SK-N-SH treated with all-trans-retinoic acid at 6 μM for 48 hours (cell line): ENCODE measurements around the gene MYL4.
A peak's percentile ranks its signal among the peaks of the same experiment; 100 is the strongest.

ENCODE experiments used
- ATAC-seq: fragments of 200-7000 bp; cut with Tn5 transposase; 3 replicates; pipeline ENCODE4 v1.9.1; 2020; ENCODE audit warnings: mild to moderate bottlenecking, moderate library complexity
- ARNTL ChIP-seq: fragments of 450-650 bp; formaldehyde crosslinking; IDR thresholded peaks from 2 replicates; pipeline ENCODE4 v1.5.0; 2020; ENCODE audit warnings: low read depth, mild to moderate bottlenecking, moderate library complexity, borderline replicate concordance
- BACH2 ChIP-seq: fragments of 250-450 bp; sonication (Bioruptor Pico); IDR thresholded peaks from 2 replicates; pipeline ENCODE4 v1.9.0; 2021; ENCODE audit warnings: mild to moderate bottlenecking, borderline replicate concordance
- CREB5 ChIP-seq: fragments of 250-450 bp; sonication (Bioruptor Pico); IDR thresholded peaks from 2 replicates; pipeline ENCODE4 v1.5.1; 2020; ENCODE audit warnings: low read depth, mild to moderate bottlenecking, moderate library complexity
- CSDC2 ChIP-seq: fragments of 250-450 bp; sonication (Bioruptor Pico); IDR thresholded peaks from 2 replicates; pipeline ENCODE4 v1.5.0; 2020; ENCODE audit warnings: mild to moderate bottlenecking, moderate library complexity
- CSRNP3 ChIP-seq: fragments of 250-450 bp; sonication (Bioruptor Pico); IDR thresholded peaks from 2 replicates; pipeline ENCODE4 v1.5.1; 2021; ENCODE audit warnings: mild to moderate bottlenecking, moderate library complexity
- ESRRG ChIP-seq: fragments of 250-450 bp; sonication (Bioruptor Pico); IDR thresholded peaks from 2 replicates; pipeline ENCODE4 v1.6.1; 2021; ENCODE audit warnings: mild to moderate bottlenecking
- GLIS3 ChIP-seq: fragments of 250-450 bp; sonication (Bioruptor Pico); IDR thresholded peaks from 2 replicates; pipeline ENCODE4 v1.5.0; 2020; ENCODE audit warnings: mild to moderate bottlenecking, moderate library complexity
- ISL1 ChIP-seq: fragments of 250-450 bp; sonication (Bioruptor Pico); IDR thresholded peaks from 2 replicates; pipeline ENCODE4 v2.1.2; 2022; ENCODE audit warnings: mild to moderate bottlenecking, moderate library complexity
- OSR1 ChIP-seq: fragments of 250-450 bp; sonication (Bioruptor Pico); IDR thresholded peaks from 2 replicates; pipeline ENCODE4 v1.8.0; 2022; ENCODE audit warnings: moderate library complexity, mild to moderate bottlenecking, inconsistent platforms
- POU6F1 ChIP-seq: fragments of 250-450 bp; sonication (Bioruptor Pico); IDR thresholded peaks from 2 replicates; pipeline ENCODE4 v1.8.0; 2021; ENCODE audit warnings: low read depth, mild to moderate bottlenecking, moderate library complexity, borderline replicate concordance
- PPARA ChIP-seq: fragments of 250-450 bp; sonication (Bioruptor Pico); IDR thresholded peaks from 2 replicates; pipeline ENCODE4 v1.5.0; 2020; ENCODE audit warnings: mild to moderate bottlenecking, borderline replicate concordance
- RARB ChIP-seq: fragments of 250-450 bp; sonication (Bioruptor Pico); IDR thresholded peaks from 2 replicates; pipeline ENCODE4 v1.8.0; 2021; ENCODE audit warnings: mild to moderate bottlenecking, moderate library complexity
- SNAI2 ChIP-seq: fragments of 250-450 bp; sonication (Bioruptor Pico); IDR thresholded peaks from 2 replicates; pipeline ENCODE4 v1.5.0; 2020; ENCODE audit warnings: mild to moderate bottlenecking, moderate library complexity
- TCF4 ChIP-seq: fragments of 250-450 bp; sonication (Bioruptor Pico); IDR thresholded peaks from 2 replicates; pipeline ENCODE4 v1.8.0; 2021; ENCODE audit warnings: mild to moderate bottlenecking, moderate library complexity, borderline replicate concordance
- TOX ChIP-seq: fragments of 250-450 bp; sonication (Bioruptor Pico); IDR thresholded peaks from 2 replicates; pipeline ENCODE4 v1.8.0; 2021; ENCODE audit warnings: mild to moderate bottlenecking, moderate library complexity, borderline replicate concordance
- TSHZ2 ChIP-seq: fragments of 250-450 bp; sonication (Bioruptor Pico); IDR thresholded peaks from 2 replicates; pipeline ENCODE4 v1.5.0; 2020; ENCODE audit warnings: mild to moderate bottlenecking, moderate library complexity
- ZC3H10 ChIP-seq: fragments of 250-450 bp; sonication (Bioruptor Pico); IDR thresholded peaks from 2 replicates; pipeline ENCODE4 v1.5.1; 2021; ENCODE audit warnings: mild to moderate bottlenecking, moderate library complexity
- ZFP3 ChIP-seq: fragments of 250-450 bp; sonication (Bioruptor Pico); IDR thresholded peaks from 2 replicates; pipeline ENCODE4 v1.5.0; 2020; ENCODE audit warnings: mild to moderate bottlenecking, moderate library complexity
- ZFP30 ChIP-seq: fragments of 450-650 bp; formaldehyde crosslinking; IDR thresholded peaks from 2 replicates; pipeline ENCODE4 v1.5.0; 2022; ENCODE audit warnings: mild to moderate bottlenecking, moderate library complexity
- ZNF565 ChIP-seq: fragments of 450-650 bp; formaldehyde crosslinking; conservative IDR thresholded peaks from 2 replicates; pipeline ENCODE4 v1.5.0; 2020; ENCODE audit warnings: low read depth, mild to moderate bottlenecking, moderate library complexity
- ZNF70 ChIP-seq: fragments of 450-650 bp; formaldehyde crosslinking; IDR thresholded peaks from 2 replicates; pipeline ENCODE4 v1.5.0; 2020; ENCODE audit warnings: mild to moderate bottlenecking, moderate library complexity
- ZNF8 ChIP-seq: fragments of 450-650 bp; formaldehyde crosslinking; IDR thresholded peaks from 2 replicates; pipeline ENCODE4 v1.5.0; 2020; ENCODE audit warnings: mild to moderate bottlenecking, moderate library complexity

The MYL4 gene

GRCh38 chr17:47251421-47251940, 42.3 kb downstream of the MYL4 start:
- ATAC-seq, result no peak
- TF ChIP-seq CSDC2 (CRISPR knock-in tag), result no peak
- TF ChIP-seq CSRNP3, result no peak

GRCh38 chr17:47252209-47252608, 43.1 kb downstream of the MYL4 start:
- no peak for ATAC-seq
- TF ChIP-seq ZFP30 (no peak), OSR1 (CRISPR knock-in tag) (no peak), POU6F1 (CRISPR knock-in tag) (no peak), ZNF8 (CRISPR knock-in tag) (no peak), CSDC2 (CRISPR knock-in tag) (no peak), BACH2 (CRISPR knock-in tag) (no peak), ZC3H10 (CRISPR knock-in tag) (no peak), PPARA (CRISPR knock-in tag) (no peak), GLIS3 (CRISPR knock-in tag) (no peak), ARNTL (CRISPR knock-in tag) (no peak), TCF4 (CRISPR knock-in tag) (no peak), ZNF70 (CRISPR knock-in tag) (no peak), TOX (CRISPR knock-in tag) (no peak), ZNF565 (CRISPR knock-in tag) (no peak), ESRRG (CRISPR knock-in tag) (no peak), CSRNP3 (no peak), RARB (CRISPR knock-in tag) (no peak)

- ATAC-seq, result no peak
- TF ChIP-seq GLIS3 (CRISPR knock-in tag) (no peak), ISL1 (CRISPR knock-in tag) (no peak), ZNF565 (CRISPR knock-in tag) (no peak), ZC3H10 (CRISPR knock-in tag) (no peak), CSDC2 (CRISPR knock-in tag) (no peak), TCF4 (CRISPR knock-in tag) (no peak), ESRRG (CRISPR knock-in tag) (no peak), TOX (CRISPR knock-in tag) (no peak)
Measured at GRCh38 chr17:47252766-47253512, 43.8 kb downstream of the MYL4 start.

- no peak for TF ChIP-seq RARB (CRISPR knock-in tag)
- TF ChIP-seq SNAI2 (CRISPR knock-in tag), result no peak
- no peak for TF ChIP-seq BACH2 (CRISPR knock-in tag)
- TF ChIP-seq CREB5, result no peak
- no peak for TF ChIP-seq GLIS3 (CRISPR knock-in tag)
- no peak for TF ChIP-seq ZFP30
- TF ChIP-seq PPARA (CRISPR knock-in tag), result no peak
- TF ChIP-seq CSRNP3, result no peak
- peak; percentile 75; the same call in 1 of the 2 replicates for TF ChIP-seq ZFP3 (CRISPR knock-in tag)
- TF ChIP-seq TSHZ2 (CRISPR knock-in tag), result 0 out of 2 replicates have a peak, but pooled peaks have one; percentile 22
- ATAC-seq, result peak; percentile 96
Measured at GRCh38 chr17:47253541-47254402, 44.6 kb downstream of the MYL4 start, which contains the start of gene ITGB3. Gene ITGB3 (plus strand): TSS chr17:47253827. CDS start chr17:47253862, 35 bp downstream.
